ENCODE data around the gene PITPNC1.
"Not testable (repeated sequence)": the region's sequence is repeated elsewhere in the genome, so short reads cannot be mapped to it uniquely, and the experiment has no call there.

The PITPNC1 gene

GRCh38 chr17:67491681-67492024, 114.6 kb downstream of the PITPNC1 start:
- TF ChIP-seq, protein P1, sequence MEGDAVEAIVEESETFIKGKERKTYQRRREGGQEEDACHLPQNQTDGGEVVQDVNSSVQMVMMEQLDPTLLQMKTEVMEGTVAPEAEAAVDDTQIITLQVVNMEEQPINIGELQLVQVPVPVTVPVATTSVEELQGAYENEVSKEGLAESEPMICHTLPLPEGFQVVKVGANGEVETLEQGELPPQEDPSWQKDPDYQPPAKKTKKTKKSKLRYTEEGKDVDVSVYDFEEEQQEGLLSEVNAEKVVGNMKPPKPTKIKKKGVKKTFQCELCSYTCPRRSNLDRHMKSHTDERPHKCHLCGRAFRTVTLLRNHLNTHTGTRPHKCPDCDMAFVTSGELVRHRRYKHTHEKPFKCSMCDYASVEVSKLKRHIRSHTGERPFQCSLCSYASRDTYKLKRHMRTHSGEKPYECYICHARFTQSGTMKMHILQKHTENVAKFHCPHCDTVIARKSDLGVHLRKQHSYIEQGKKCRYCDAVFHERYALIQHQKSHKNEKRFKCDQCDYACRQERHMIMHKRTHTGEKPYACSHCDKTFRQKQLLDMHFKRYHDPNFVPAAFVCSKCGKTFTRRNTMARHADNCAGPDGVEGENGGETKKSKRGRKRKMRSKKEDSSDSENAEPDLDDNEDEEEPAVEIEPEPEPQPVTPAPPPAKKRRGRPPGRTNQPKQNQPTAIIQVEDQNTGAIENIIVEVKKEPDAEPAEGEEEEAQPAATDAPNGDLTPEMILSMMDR (IDR thresholded peaks at IDR 0.05; ENCODE audit: insufficient read depth, low read depth, low read length, missing control alignments), result no peak
- H3K4me3 ChIP-seq (ENCODE audit: low read depth, low read length), result no peak overlapping the region
- no peak for DNase-seq (ENCODE audit: low read depth)

DNA sequence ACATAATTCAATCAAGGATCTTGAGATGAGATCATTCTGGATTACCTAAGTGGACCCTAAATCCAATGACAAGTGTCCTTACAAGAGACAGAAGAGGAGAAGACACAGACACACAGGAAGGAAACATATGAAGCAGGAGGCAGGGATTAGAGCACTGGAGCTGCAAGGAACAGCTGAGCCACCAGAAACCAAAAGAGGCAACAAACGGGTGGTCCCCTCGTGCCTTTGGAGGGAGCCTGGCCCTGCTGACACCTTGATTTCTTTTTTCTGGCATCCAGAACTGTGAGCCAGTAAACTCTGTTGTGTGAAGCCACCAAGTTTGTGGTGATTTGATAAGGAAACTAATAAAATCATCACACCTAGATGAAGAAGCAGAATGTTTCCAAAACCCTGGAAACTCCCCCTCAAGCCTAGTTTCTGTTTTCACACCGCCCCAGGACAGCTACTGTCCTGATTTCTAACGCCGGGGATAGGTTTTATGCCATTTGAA, 115.2 kb downstream of the PITPNC1 start:
- no peak overlapping the region for H3K4me3 ChIP-seq (ENCODE audit: low read depth, low read length)
- TF ChIP-seq, protein P1 (IDR thresholded peaks at IDR 0.05; ENCODE audit: insufficient read depth, low read depth, low read length, missing control alignments), result no peak
- no peak for DNase-seq (ENCODE audit: low read depth)

- TF ChIP-seq, protein P1 (IDR thresholded peaks at IDR 0.05; ENCODE audit: insufficient read depth, low read depth, low read length, missing control alignments), result no peak
- no peak overlapping the region for H3K4me3 ChIP-seq (ENCODE audit: low read depth, low read length)
- no peak for DNase-seq (ENCODE audit: low read depth)
Measured at GRCh38 chr17:67492824-67493517, 115.9 kb downstream of the PITPNC1 start.

DNA sequence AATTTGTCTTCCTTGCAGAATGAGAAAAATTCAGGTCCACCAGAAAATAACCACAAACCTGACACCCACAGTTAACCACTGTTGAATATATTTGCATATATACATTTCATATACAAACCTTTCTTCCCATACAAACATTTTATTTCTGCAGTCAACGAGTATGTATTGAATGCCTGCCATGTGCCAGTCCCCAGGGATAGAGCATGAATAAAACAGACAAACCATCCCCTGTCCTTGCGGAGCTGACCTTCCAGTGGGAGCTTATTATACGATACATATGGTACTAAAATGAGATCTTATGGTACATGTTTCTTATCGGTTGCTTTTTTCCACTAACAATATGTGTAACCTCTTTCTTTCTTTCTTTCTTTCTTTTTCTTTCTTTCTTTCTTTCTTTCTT, 116.7 kb downstream of the PITPNC1 start:
- DNase-seq (ENCODE audit: low read depth), result no peak
- TF ChIP-seq, protein P1 (IDR thresholded peaks at IDR 0.05; ENCODE audit: insufficient read depth, low read depth, low read length, missing control alignments), result no peak
- H3K4me3 ChIP-seq (ENCODE audit: low read depth, low read length), result no peak overlapping the region

GRCh38 chr17:67495534-67495933, 118.5 kb downstream of the PITPNC1 start:
- DNase-seq (ENCODE audit: low read depth); H3K4me3 ChIP-seq (ENCODE audit: low read depth, low read length): not testable (repeated sequence)

- TF ChIP-seq, protein P1 (IDR thresholded peaks at IDR 0.05; ENCODE audit: insufficient read depth, low read depth, low read length, missing control alignments), result no peak
- DNase-seq (ENCODE audit: low read depth), result no peak
- H3K4me3 ChIP-seq (ENCODE audit: low read depth, low read length), result no peak overlapping the region
Measured at GRCh38 chr17:67496286-67496685, 119.2 kb downstream of the PITPNC1 start.

DNA sequence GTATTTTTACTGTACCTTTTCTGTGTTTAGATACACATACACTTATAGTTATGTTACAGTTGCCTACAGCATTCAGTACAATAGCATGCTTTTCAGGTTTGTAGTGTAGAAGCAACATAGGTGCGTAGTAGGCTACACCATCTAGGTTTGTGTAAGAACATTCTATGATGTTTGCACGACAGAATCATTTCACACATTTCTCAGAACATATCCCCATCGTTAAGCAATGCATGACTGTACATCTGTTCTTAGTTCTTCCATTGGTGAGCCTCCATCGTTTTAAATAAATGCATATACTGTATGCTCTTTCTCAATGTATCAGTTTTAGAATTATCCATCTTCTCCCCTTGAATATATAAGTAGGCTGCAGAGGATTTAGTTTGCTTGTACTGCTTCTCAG, 122.6 kb downstream of the PITPNC1 start:
- TF ChIP-seq, protein P1 (IDR thresholded peaks at IDR 0.05; ENCODE audit: insufficient read depth, low read depth, low read length, missing control alignments), result no peak
- no peak for DNase-seq (ENCODE audit: low read depth)
- no peak overlapping the region for H3K4me3 ChIP-seq (ENCODE audit: low read depth, low read length)
